Measurements from ENCODE around the gene RTP5. TPM values are rescaled to one million over a fixed set of nuclear protein-coding genes. Genes with fewer than 3 reads are reported as not detected.

The RTP5 gene
- total RNA-seq, 1 experiment from 2014 or later = not detected

- no peaks in the 10 kb centered on the region for H3K27me3 ChIP-seq (replicated peaks; ENCODE audit: insufficient read depth, low read depth, low read length, poor library complexity)
- BruUV-seq (replicated peaks) = no TSS peak
- peaks cover 33% of the 10 kb centered on the region for H3K4me1 ChIP-seq (ENCODE audit: insufficient read depth, low read length, poor library complexity, severe bottlenecking)
- TF ChIP-seq, protein P1, sequence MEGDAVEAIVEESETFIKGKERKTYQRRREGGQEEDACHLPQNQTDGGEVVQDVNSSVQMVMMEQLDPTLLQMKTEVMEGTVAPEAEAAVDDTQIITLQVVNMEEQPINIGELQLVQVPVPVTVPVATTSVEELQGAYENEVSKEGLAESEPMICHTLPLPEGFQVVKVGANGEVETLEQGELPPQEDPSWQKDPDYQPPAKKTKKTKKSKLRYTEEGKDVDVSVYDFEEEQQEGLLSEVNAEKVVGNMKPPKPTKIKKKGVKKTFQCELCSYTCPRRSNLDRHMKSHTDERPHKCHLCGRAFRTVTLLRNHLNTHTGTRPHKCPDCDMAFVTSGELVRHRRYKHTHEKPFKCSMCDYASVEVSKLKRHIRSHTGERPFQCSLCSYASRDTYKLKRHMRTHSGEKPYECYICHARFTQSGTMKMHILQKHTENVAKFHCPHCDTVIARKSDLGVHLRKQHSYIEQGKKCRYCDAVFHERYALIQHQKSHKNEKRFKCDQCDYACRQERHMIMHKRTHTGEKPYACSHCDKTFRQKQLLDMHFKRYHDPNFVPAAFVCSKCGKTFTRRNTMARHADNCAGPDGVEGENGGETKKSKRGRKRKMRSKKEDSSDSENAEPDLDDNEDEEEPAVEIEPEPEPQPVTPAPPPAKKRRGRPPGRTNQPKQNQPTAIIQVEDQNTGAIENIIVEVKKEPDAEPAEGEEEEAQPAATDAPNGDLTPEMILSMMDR (conservative IDR thresholded peaks at IDR 0.05; ENCODE audit: low read depth, low read length) = no peak
- no peak for TF ChIP-seq EZH2 (IDR thresholded peaks at IDR 0.05; ENCODE audit: borderline replicate concordance, low read depth, low read length, poor library complexity, severe bottlenecking)
- peak; percentile 51 for DNase-seq (ENCODE audit: low spot score)
- ChIA-PET POLR2A (ENCODE audit: low non-redundant PET) (no interaction called here), CTCF (no interaction called here)
- no peak overlapping the region for H3K4me3 ChIP-seq (ENCODE audit: low read depth, low read length, poor library complexity, severe bottlenecking)
- no peaks in the 10 kb centered on the region for H3K9me3 ChIP-seq (ENCODE audit: low read depth, low read length, poor library complexity, severe bottlenecking)
- H3K27ac ChIP-seq (ENCODE audit: low read depth, low read length, poor library complexity, severe bottlenecking) = no peak overlapping the region
- no peaks in the 10 kb centered on the region for H3K36me3 ChIP-seq (ENCODE audit: insufficient read depth, low read length, poor library complexity, severe bottlenecking)
- intact Hi-C loops (cut with micrococcal nuclease; ENCODE audit: unreplicated experiment) = loop anchor here (5.0 kb wide), 1 partner anchor 51 kb away; no protein-coding TSS in a partner anchor
Measured at GRCh38 chr2:241863536-241863954, 6.0 kb upstream of the RTP5 start.

GRCh38 chr2:241864168-241864849 lies 5.2 kb upstream of the RTP5 start:
- H3K27ac ChIP-seq (ENCODE audit: low read depth, low read length, poor library complexity, severe bottlenecking) = no peak overlapping the region
- ChIA-PET CTCF (no interaction called here), POLR2A (ENCODE audit: low non-redundant PET) (no interaction called here)
- TF ChIP-seq, protein P1 (conservative IDR thresholded peaks at IDR 0.05; ENCODE audit: low read depth, low read length) = no peak
- TF ChIP-seq EZH2 (IDR thresholded peaks at IDR 0.05; ENCODE audit: borderline replicate concordance, low read depth, low read length, poor library complexity, severe bottlenecking) = no peak
- no peaks in the 10 kb centered on the region for H3K36me3 ChIP-seq (ENCODE audit: insufficient read depth, low read length, poor library complexity, severe bottlenecking)
- no TSS peak for BruUV-seq (replicated peaks)
- intact Hi-C loops (cut with micrococcal nuclease; ENCODE audit: unreplicated experiment) = loop anchor here (5.0 kb wide), 1 partner anchor 52 kb away; no protein-coding TSS in a partner anchor
- no peaks in the 10 kb centered on the region for H3K9me3 ChIP-seq (ENCODE audit: low read depth, low read length, poor library complexity, severe bottlenecking)
- H3K4me3 ChIP-seq (ENCODE audit: low read depth, low read length, poor library complexity, severe bottlenecking) = no peak overlapping the region
- H3K27me3 ChIP-seq (replicated peaks; ENCODE audit: insufficient read depth, low read depth, low read length, poor library complexity) = no peaks in the 10 kb centered on the region
- DNase-seq (ENCODE audit: low spot score) = no peak
- H3K4me1 ChIP-seq (ENCODE audit: insufficient read depth, low read length, poor library complexity, severe bottlenecking) = peaks cover 32% of the 10 kb centered on the region

GRCh38 chr2:241864850-241865213 lies 4.7 kb upstream of the RTP5 start:
- CTCF ChIA-PET = no interaction called here
- intact Hi-C loops (cut with micrococcal nuclease; ENCODE audit: unreplicated experiment) = loop anchor here (5.0 kb wide), 1 partner anchor 53 kb away; no protein-coding TSS in a partner anchor
- TF ChIP-seq, protein P1 (conservative IDR thresholded peaks at IDR 0.05; ENCODE audit: low read depth, low read length) = no peak
- TF ChIP-seq EZH2 (IDR thresholded peaks at IDR 0.05; ENCODE audit: borderline replicate concordance, low read depth, low read length, poor library complexity, severe bottlenecking) = no peak
- Histone ChIP-seq H3K9me3 (ENCODE audit: low read depth, low read length, poor library complexity, severe bottlenecking) (no peaks in the 10 kb centered on the region), H3K27me3 (replicated peaks; ENCODE audit: insufficient read depth, low read depth, low read length, poor library complexity) (no peaks in the 10 kb centered on the region), H3K27ac (ENCODE audit: low read depth, low read length, poor library complexity, severe bottlenecking) (no peak overlapping the region), H3K4me1 (ENCODE audit: insufficient read depth, low read length, poor library complexity, severe bottlenecking) (peaks cover 27% of the 10 kb centered on the region), H3K4me3 (ENCODE audit: low read depth, low read length, poor library complexity, severe bottlenecking) (no peak overlapping the region), H3K36me3 (ENCODE audit: insufficient read depth, low read length, poor library complexity, severe bottlenecking) (no peaks in the 10 kb centered on the region)
- POLR2A ChIA-PET (ENCODE audit: low non-redundant PET) = no interaction called here
- BruUV-seq (replicated peaks) = no TSS peak
- DNase-seq (ENCODE audit: low spot score) = no peak
